ENCODE measurements around the gene GCGR. TPM values are rescaled to one million over a fixed set of nuclear protein-coding genes. Genes with fewer than 3 reads are reported as not detected.

The GCGR gene
- total RNA-seq, 1 experiment from 2014 or later = 1.4 TPM

GRCh38 chr17:81813371-81813684 lies 9.4 kb downstream of the GCGR start:
- Mint-ChIP-seq H3K27me3 (ENCODE audit: low read depth) (no peaks in the 10 kb centered on the region), H3K27ac (no peak overlapping the region), H3K36me3 (no peaks in the 10 kb centered on the region), H3K9me3 (no peaks in the 10 kb centered on the region), H3K4me1 (no peaks in the 10 kb centered on the region), H3K4me3 (no peak overlapping the region)
- DNase-seq (ENCODE audit: low spot score) = no peak
- no peak for TF ChIP-seq ESRRA (CRISPR knock-in tag; IDR thresholded peaks at IDR 0.05; ENCODE audit: borderline replicate concordance)
- no peak for TF ChIP-seq JAZF1 (CRISPR knock-in tag; IDR thresholded peaks at IDR 0.05)
- TF ChIP-seq IRF1 (CRISPR knock-in tag; IDR thresholded peaks at IDR 0.05) = no peak
- TF ChIP-seq STAT6 (CRISPR knock-in tag; conservative IDR thresholded peaks at IDR 0.05; ENCODE audit: low read depth) = no peak
- no peak for TF ChIP-seq HMGA2 (CRISPR knock-in tag; IDR thresholded peaks at IDR 0.05)
- TF ChIP-seq MAX (CRISPR knock-in tag; IDR thresholded peaks at IDR 0.05) = no peak
- no peak for ATAC-seq
- CTCF ChIA-PET = interaction anchor here (2.0 kb wide), 1 partner anchor 42 kb away, joined by 5 read pairs; no protein-coding TSS in a partner anchor
- POLR2A ChIA-PET = no interaction called here

- DNase-seq (ENCODE audit: low spot score) (no peak), ATAC-seq (no peak)
- POLR2A ChIA-PET = no interaction called here
- no peak overlapping the region for H3K27ac Mint-ChIP-seq
- no peaks in the 10 kb centered on the region for H3K9me3 Mint-ChIP-seq
- no peak overlapping the region for H3K4me3 Mint-ChIP-seq
- no peaks in the 10 kb centered on the region for H3K36me3 Mint-ChIP-seq
- H3K4me1 Mint-ChIP-seq = no peaks in the 10 kb centered on the region
- CTCF ChIA-PET = interaction anchor here (0.9 kb wide), 1 partner anchor 14 kb away, joined by 3 read pairs; no protein-coding TSS in a partner anchor
- no peaks in the 10 kb centered on the region for H3K27me3 Mint-ChIP-seq (ENCODE audit: low read depth)
- TF ChIP-seq CDX4 (CRISPR knock-in tag; IDR thresholded peaks at IDR 0.05; ENCODE audit: borderline replicate concordance) = no peak
- TF ChIP-seq SP1 (CRISPR knock-in tag; conservative IDR thresholded peaks at IDR 0.05) = no peak
- TF ChIP-seq USF2 (CRISPR knock-in tag; IDR thresholded peaks at IDR 0.05) = no peak
- no peak for TF ChIP-seq ELF4 (CRISPR knock-in tag; IDR thresholded peaks at IDR 0.05; ENCODE audit: low read depth)
- TF ChIP-seq FOXJ3 (CRISPR knock-in tag; IDR thresholded peaks at IDR 0.05; ENCODE audit: borderline replicate concordance) = no peak
- TF ChIP-seq ZNF425 (CRISPR knock-in tag; conservative IDR thresholded peaks at IDR 0.05) = no peak
- TF ChIP-seq PRDM15 (CRISPR knock-in tag; IDR thresholded peaks at IDR 0.05) = no peak
- no peak for TF ChIP-seq ZNF416 (CRISPR knock-in tag; IDR thresholded peaks at IDR 0.05)
- no peak for TF ChIP-seq ZNF671 (CRISPR knock-in tag; IDR thresholded peaks at IDR 0.05)
- TF ChIP-seq AFF4 (CRISPR knock-in tag; IDR thresholded peaks at IDR 0.05; ENCODE audit: borderline replicate concordance) = no peak
- TF ChIP-seq JAZF1 (CRISPR knock-in tag; IDR thresholded peaks at IDR 0.05) = no peak
- no peak for TF ChIP-seq KAT7 (CRISPR knock-in tag; IDR thresholded peaks at IDR 0.05; ENCODE audit: borderline replicate concordance)
Measured at GRCh38 chr17:81813861-81814683, 10.1 kb downstream of the GCGR start.

Data from WTC11 (cell line).